Tibial artery (tissue), 4 donors: ENCODE data around the gene PCDHB11.
A peak's percentile ranks its signal among the peaks of the same experiment; 100 is the strongest.
"Not testable (repeated sequence)": the region's sequence is repeated elsewhere in the genome, so short reads cannot be mapped to it uniquely, and the experiment has no call there.

ENCODE experiments used
- DNase-seq, 2 donors: peaks; one replicate each; pipeline ENCODE4 v3.0.0-alpha.2; 2019
- H3K27ac ChIP-seq, 2 donors: fragments of 200-600 bp; sonication (generic) in 1 of 2; 1 replicate in 1 of 2; 2 replicates in 1 of 2; pipeline ENCODE4 v1.5.1; 2018 to 2019; ENCODE audit warnings: mild to moderate bottlenecking in 1 of 2
- H3K27me3 ChIP-seq, 2 donors: fragments of 200-600 bp; sonication (generic) in 1 of 2; one replicate each; pipeline versions ENCODE4 v1.5.1 to v1.6.0; 2016 to 2019
- H3K36me3 ChIP-seq, 3 donors: fragments of 200-600 bp; sonication (generic) in 2 of 3; one replicate each; pipeline ENCODE4 v1.5.1; 2016 to 2019; ENCODE audit warnings: mild to moderate bottlenecking in 2 of 3
- H3K4me1 ChIP-seq, 4 donors: fragments of 200-600 bp; sonication (generic) in 2 of 4; 1 replicate in 3 of 4; 2 replicates in 1 of 4; pipeline ENCODE4 v1.5.1; 2016 to 2019
- H3K4me3 ChIP-seq, 2 donors: fragments of 200-600 bp; sonication (generic) in 1 of 2; 1 replicate in 1 of 2; 2 replicates in 1 of 2; pipeline ENCODE4 v1.5.1; 2018 to 2019; ENCODE audit warnings: mild to moderate bottlenecking in 2 of 2
- H3K9me3 ChIP-seq, 3 donors: fragments of 200-600 bp; sonication (generic) in 1 of 3; one replicate each; pipeline ENCODE4 v1.5.1; 2016 to 2019
- CTCF ChIP-seq, 2 experiments: fragments of 200-600 bp in 1 of 2; fragments of 450-650 bp in 1 of 2; IDR thresholded peaks; one replicate each; pipeline ENCODE4 v1.5.1; 2017 to 2019; ENCODE audit warnings: antibody characterized with exemption in 2 of 2, mild to moderate bottlenecking in 1 of 2, moderate library complexity in 1 of 2
- intact Hi-C: fragments of 100-400 bp; cut with DNase I; formaldehyde crosslinking; loops from one replicate; pipeline ENCODE4 v1.15.0; 2023; ENCODE audit warnings: low total_unique reads

The PCDHB11 gene

DNA sequence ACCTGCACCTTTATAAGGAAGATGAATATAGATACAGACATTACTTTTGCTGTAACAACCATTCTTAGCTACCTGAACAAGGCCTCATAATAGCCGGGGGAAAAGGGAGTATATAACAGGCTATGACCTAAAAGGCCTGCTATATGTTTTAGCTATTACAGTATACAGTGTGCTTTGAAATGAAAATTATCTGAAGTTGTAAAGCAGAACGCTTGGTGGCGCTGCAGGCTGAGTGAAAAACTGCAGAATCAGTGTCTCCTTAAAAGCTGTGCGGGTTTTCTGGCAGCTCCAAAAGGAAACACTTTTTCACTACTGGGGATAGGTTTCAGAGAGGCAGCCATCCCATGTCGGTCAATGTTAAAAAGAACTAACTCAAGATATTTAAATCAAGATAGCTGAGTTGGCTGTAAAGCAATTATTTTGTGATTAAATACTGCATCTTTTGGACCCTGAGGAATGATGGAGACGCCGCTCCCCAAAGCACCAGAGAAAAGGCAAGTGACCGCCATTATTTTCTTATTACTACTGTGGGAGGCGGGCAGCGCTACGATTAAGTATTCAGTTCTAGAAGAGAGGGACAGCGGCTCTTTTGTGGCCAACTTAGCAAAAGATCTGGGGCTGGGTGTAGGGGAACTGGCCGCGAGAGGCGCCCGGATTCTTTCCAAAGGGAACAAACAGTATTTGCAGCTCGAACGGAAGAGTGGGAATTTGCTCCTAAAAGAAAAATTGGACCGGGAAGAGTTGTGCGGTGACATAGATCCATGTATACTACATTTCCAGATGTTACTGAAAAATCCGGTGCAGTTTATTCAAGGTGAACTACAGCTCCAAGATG, 43.7 kb upstream of the PCDHB11 start:
- H3K4me1 ChIP-seq = no peaks in the 10 kb centered on the region
- no peak overlapping the region for H3K27ac ChIP-seq
- H3K4me3 ChIP-seq = no peak overlapping the region
- DNase-seq = no peak
- H3K9me3 ChIP-seq = peaks cover 12 to 90% (median 69%) of the 10 kb centered on the region in 3 donors
- intact Hi-C loops = no loop called here
- H3K36me3 ChIP-seq = peaks cover 0 to 16% (median 7%) of the 10 kb centered on the region in 3 donors
- H3K27me3 ChIP-seq = no peaks in the 10 kb centered on the region
- TF ChIP-seq CTCF (IDR thresholded peaks at IDR 0.05) = no peak

DNA sequence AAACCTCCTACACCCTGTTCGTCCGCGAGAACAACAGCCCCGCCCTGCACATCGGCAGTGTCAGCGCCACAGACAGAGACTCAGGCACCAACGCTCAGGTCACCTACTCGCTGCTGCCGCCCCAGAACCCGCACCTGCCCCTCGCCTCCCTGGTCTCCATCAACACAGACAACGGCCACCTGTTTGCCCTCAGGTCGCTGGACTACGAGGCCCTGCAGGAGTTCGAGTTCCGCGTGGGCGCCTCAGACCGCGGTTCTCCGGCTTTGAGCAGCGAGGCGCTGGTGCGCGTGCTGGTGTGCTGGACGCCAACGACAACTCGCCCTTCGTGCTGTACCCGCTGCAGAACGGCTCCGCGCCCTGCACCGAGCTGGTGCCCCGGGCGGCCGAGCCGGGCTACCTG, 42.1 kb upstream of the PCDHB11 start:
- H3K4me3 ChIP-seq, H3K4me1 ChIP-seq, H3K27ac ChIP-seq, H3K27me3 ChIP-seq, DNase-seq, intact Hi-C loops: not testable (repeated sequence)
- Histone ChIP-seq H3K9me3 (peaks cover 12 to 91% (median 59%) of the 10 kb centered on the region in 3 donors), H3K36me3 (peaks cover 0 to 16% (median 7%) of the 10 kb centered on the region in 3 donors)

- peaks cover 12 to 94% (median 63%) of the 10 kb centered on the region in 3 donors for H3K9me3 ChIP-seq
- intact Hi-C loops, DNase-seq: not testable (repeated sequence)
These were observed 41.5 kb upstream of the PCDHB11 start for GRCh38 chr5:141157901-141158300.

DNA sequence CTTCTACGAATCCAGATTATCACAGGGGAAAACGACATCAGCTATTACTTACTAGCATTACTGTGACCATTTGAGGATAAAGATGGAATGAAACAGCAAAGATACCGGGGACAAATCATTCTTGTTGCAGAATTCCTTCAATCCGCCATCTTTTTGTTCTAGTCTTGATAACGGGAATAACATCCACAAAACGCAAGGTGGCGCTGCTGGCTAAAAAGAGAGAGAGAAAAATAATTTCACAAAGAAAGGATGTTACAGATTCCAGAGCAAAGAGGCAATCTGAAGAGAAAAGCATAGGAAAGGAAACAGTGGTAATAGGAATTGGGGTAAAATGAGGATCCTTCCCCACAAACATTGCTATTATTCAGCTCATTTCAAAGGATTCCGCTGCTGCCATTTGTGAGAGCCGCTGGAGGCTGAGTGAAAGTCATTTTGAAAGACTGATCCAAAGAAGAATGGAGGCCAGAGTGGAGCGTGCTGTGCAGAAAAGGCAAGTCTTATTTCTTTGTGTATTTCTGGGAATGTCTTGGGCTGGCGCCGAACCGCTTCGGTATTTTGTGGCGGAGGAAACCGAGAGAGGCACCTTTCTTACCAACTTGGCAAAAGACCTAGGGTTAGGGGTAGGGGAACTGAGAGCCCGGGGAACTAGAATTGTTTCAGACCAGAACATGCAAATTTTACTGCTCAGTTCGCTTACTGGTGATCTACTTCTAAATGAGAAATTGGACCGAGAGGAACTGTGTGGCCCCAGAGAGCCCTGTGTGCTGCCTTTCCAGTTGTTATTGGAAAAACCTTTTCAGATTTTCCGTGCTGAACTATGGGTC, 26.8 kb upstream of the PCDHB11 start, which contains the start of gene PCDHB7:
Gene PCDHB7, plus strand, starts transcription at position 264 of the 824 bp plus-strand sequence. Its CDS starts 192 bp downstream, at position 456.
- TF ChIP-seq CTCF (IDR thresholded peaks at IDR 0.05) = peak; percentile 31 to 34
- intact Hi-C loops = no loop called here
- H3K27ac ChIP-seq = no peak within 1 kb of the TSS
- peaks cover 0 to 13% (median 12%) of the 10 kb centered on the region in 3 donors for H3K36me3 ChIP-seq
- H3K4me3 ChIP-seq = peak within 1 kb of the TSS; percentile 27 to 33
- no peak for DNase-seq
- peaks cover 0 to 57% (median 39%) of the 10 kb centered on the region in 3 donors for H3K9me3 ChIP-seq
- H3K27me3 ChIP-seq = peaks cover 3 to 4% of the 10 kb centered on the region in 2 donors
- H3K4me1 ChIP-seq = no peaks in the 10 kb centered on the region

More at GRCh38 chr5:141157901-141158300, 41.5 kb upstream of the PCDHB11 start:
- H3K4me1 ChIP-seq, H3K27ac ChIP-seq, H3K27me3 ChIP-seq, H3K4me3 ChIP-seq: not testable (repeated sequence)
- peaks cover 0 to 16% (median 7%) of the 10 kb centered on the region in 3 donors for H3K36me3 ChIP-seq

DNA sequence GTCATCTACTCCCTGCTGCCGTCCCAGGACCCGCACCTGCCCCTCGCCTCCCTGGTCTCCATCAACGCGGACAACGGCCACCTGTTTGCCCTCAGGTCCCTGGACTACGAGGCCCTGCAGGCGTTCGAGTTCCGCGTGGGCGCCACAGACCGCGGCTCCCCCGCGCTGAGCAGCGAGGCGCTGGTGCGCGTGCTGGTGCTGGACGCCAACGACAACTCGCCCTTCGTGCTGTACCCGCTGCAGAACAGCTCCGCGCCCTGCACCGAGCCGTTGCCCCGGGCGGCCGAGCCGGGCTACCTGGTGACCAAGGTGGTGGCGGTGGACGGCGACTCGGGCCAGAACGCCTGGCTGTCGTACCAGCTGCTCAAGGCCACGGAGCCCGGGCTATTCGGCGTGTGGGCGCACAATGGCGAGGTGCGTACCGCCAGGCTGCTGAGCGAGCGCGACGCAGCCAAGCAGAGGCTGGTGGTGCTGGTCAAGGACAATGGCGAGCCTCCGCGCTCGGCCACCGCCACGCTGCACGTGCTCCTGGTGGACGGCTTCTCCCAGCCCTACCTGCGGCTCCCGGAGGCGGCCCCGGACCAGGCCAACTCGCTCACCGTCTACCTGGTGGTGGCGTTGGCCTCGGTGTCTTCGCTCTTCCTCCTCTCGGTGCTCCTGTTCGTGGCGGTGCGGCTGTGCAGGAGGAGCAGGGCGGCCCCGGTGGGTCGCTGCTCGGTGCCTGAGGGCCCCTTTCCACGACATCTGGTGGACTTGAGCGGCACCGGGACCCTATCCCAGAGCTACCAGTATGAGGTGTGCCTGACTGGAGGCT, 24.9 kb upstream of the PCDHB11 start:
- H3K4me3 ChIP-seq, intact Hi-C loops, DNase-seq, H3K27me3 ChIP-seq, H3K27ac ChIP-seq, H3K4me1 ChIP-seq: not testable (repeated sequence)
- peaks cover 4 to 65% (median 55%) of the 10 kb centered on the region in 3 donors for H3K9me3 ChIP-seq
- peaks cover 0 to 14% (median 13%) of the 10 kb centered on the region in 3 donors for H3K36me3 ChIP-seq

DNA sequence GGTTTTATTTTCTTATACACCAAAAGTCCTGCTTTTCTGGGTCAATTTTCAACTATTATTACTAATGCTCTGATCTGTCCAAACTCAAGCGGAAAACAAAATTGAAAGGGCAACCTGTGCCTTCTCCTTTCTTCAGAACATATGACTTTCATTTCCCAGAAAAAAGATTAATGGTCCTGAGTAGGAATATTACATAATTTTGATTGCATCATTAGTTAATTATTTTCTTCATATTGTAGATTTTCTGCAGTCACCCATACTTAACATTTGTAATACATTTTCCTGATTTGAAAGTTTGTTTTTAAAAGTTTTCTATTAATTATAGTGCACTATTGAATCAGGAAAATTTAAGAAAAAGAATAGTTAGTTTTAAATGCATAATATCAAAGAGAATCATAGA, 23.5 kb upstream of the PCDHB11 start:
- TF ChIP-seq CTCF (IDR thresholded peaks at IDR 0.05) = no peak
- DNase-seq = no peak
- Histone ChIP-seq H3K27ac (no peak overlapping the region), H3K4me1 (no peaks in the 10 kb centered on the region), H3K27me3 (peaks cover 3 to 10% of the 10 kb centered on the region in 2 donors), H3K9me3 (peaks cover 4 to 73% (median 61%) of the 10 kb centered on the region in 3 donors), H3K36me3 (peaks cover 0 to 14% (median 13%) of the 10 kb centered on the region in 3 donors), H3K4me3 (no peak overlapping the region)
- intact Hi-C loops = no loop called here

GRCh38 chr5:141177577-141178191, 21.7 kb upstream of the PCDHB11 start, which contains the start of gene PCDHB8:
PCDHB8 (plus strand) TSS chr5:141177790; CDS start chr5:141178035, 245 bp downstream.
- DNase-seq, H3K4me1 ChIP-seq, intact Hi-C loops, H3K4me3 ChIP-seq, H3K27ac ChIP-seq: not testable (repeated sequence)
- Histone ChIP-seq H3K36me3 (peaks cover 0 to 14% (median 13%) of the 10 kb centered on the region in 3 donors), H3K9me3 (peaks cover 4 to 76% (median 67%) of the 10 kb centered on the region in 3 donors), H3K27me3 (peaks cover 3 to 10% of the 10 kb centered on the region in 2 donors)

GRCh38 chr5:141179371-141179770, 20.1 kb upstream of the PCDHB11 start:
- H3K27me3 ChIP-seq = peaks cover 3 to 10% of the 10 kb centered on the region in 2 donors
- intact Hi-C loops = not testable (repeated sequence)

GRCh38 chr5:141179876-141180275, 19.6 kb upstream of the PCDHB11 start:
- DNase-seq, H3K27me3 ChIP-seq, H3K27ac ChIP-seq, H3K4me1 ChIP-seq, H3K4me3 ChIP-seq, intact Hi-C loops: not testable (repeated sequence)
- peaks cover 0 to 22% (median 13%) of the 10 kb centered on the region in 3 donors for H3K36me3 ChIP-seq
- peaks cover 4 to 77% (median 72%) of the 10 kb centered on the region in 3 donors for H3K9me3 ChIP-seq

More at GRCh38 chr5:141179371-141179770, 20.1 kb upstream of the PCDHB11 start:
- not testable (repeated sequence) for DNase-seq, H3K4me1 ChIP-seq, H3K27ac ChIP-seq, H3K4me3 ChIP-seq
- peaks cover 0 to 22% (median 19%) of the 10 kb centered on the region in 3 donors for H3K36me3 ChIP-seq
- peaks cover 4 to 77% (median 72%) of the 10 kb centered on the region in 3 donors for H3K9me3 ChIP-seq
